Measurements from ENCODE around the gene MAP2K6. TPM values are rescaled to one million over a fixed set of nuclear protein-coding genes. Genes with fewer than 3 reads are reported as not detected.

The MAP2K6 gene
- total and polyA plus RNA-seq, 10 donors: 3.4 to 36.3 (median 10.2) TPM

- H3K4me1 ChIP-seq: peaks cover 0 to 16% (median 0%) of the 10 kb centered on the region in 6 donors
- no peak for DNase-seq
- H3K27ac ChIP-seq: no peak overlapping the region
- no peaks in the 10 kb centered on the region for H3K27me3 ChIP-seq (replicated peaks in 1 of 7)
- H3K36me3 ChIP-seq: no peaks in the 10 kb centered on the region
- TF ChIP-seq POLR2A (IDR thresholded peaks at IDR 0.05): no peak
- TF ChIP-seq CTCF (IDR thresholded peaks at IDR 0.05 in 8 of 11, conservative IDR thresholded peaks at IDR 0.05 in 3 of 11): no peak
- no peak for TF ChIP-seq POLR2AphosphoS5 (IDR thresholded peaks at IDR 0.05)
- no peaks in the 10 kb centered on the region for H3K9me3 ChIP-seq
- no peak overlapping the region for H3K4me3 ChIP-seq
- 83 to 95% (median 93%) methylated on average over 5 of the region's 5 CpGs for WGBS, 5 donors
- intact Hi-C loops (cut with DNase I; ENCODE audit: low total_unique reads): no loop called here
Measured at GRCh38 chr17:69447726-69448125, 33.2 kb downstream of the MAP2K6 start.

GRCh38 chr17:69448431-69449102 lies 34.1 kb downstream of the MAP2K6 start:
- TF ChIP-seq POLR2AphosphoS5 (IDR thresholded peaks at IDR 0.05) (no peak), POLR2A (IDR thresholded peaks at IDR 0.05) (no peak), CTCF (IDR thresholded peaks at IDR 0.05 in 8 of 11, conservative IDR thresholded peaks at IDR 0.05 in 3 of 11) (no peak)
- peak overlapping the region in 1 of 8 donors; percentile 35 for H3K4me3 ChIP-seq
- H3K36me3 ChIP-seq: no peaks in the 10 kb centered on the region
- WGBS, 5 donors: 67 to 83% (median 72%) methylated on average over 16 of the region's 16 CpGs
- H3K27me3 ChIP-seq (replicated peaks in 1 of 7): no peaks in the 10 kb centered on the region
- intact Hi-C loops (cut with DNase I; ENCODE audit: low total_unique reads): no loop called here
- H3K27ac ChIP-seq: no peak overlapping the region
- H3K9me3 ChIP-seq: no peaks in the 10 kb centered on the region
- DNase-seq: no peak
- H3K4me1 ChIP-seq: peaks cover 0 to 16% (median 0%) of the 10 kb centered on the region in 6 donors

- TF ChIP-seq POLR2A (IDR thresholded peaks at IDR 0.05) (no peak), POLR2AphosphoS5 (IDR thresholded peaks at IDR 0.05) (no peak), CTCF (IDR thresholded peaks at IDR 0.05 in 8 of 11, conservative IDR thresholded peaks at IDR 0.05 in 3 of 11) (no peak)
- Histone ChIP-seq H3K36me3 (no peaks in the 10 kb centered on the region), H3K9me3 (no peaks in the 10 kb centered on the region), H3K27ac (no peak overlapping the region), H3K4me1 (peaks cover 0 to 10% (median 0%) of the 10 kb centered on the region in 6 donors), H3K27me3 (replicated peaks in 1 of 7) (no peaks in the 10 kb centered on the region), H3K4me3 (no peak overlapping the region)
- intact Hi-C loops (cut with DNase I; ENCODE audit: low total_unique reads): no loop called here
- no peak for DNase-seq
- WGBS, 5 donors: 91 to 99% (median 93%) methylated on average over 4 of the region's 4 CpGs
Measured at GRCh38 chr17:69450131-69450530, 35.6 kb downstream of the MAP2K6 start.

- H3K27me3 ChIP-seq (replicated peaks in 1 of 7): no peaks in the 10 kb centered on the region
- WGBS, 5 donors: 85 to 94% (median 90%) methylated on average over 7 of the region's 7 CpGs
- no peak for DNase-seq
- TF ChIP-seq POLR2A (IDR thresholded peaks at IDR 0.05): no peak
- TF ChIP-seq CTCF (IDR thresholded peaks at IDR 0.05 in 8 of 11, conservative IDR thresholded peaks at IDR 0.05 in 3 of 11): no peak
- no peak for TF ChIP-seq POLR2AphosphoS5 (IDR thresholded peaks at IDR 0.05)
- intact Hi-C loops (cut with DNase I; ENCODE audit: low total_unique reads): no loop called here
- peaks cover 0 to 7% (median 0%) of the 10 kb centered on the region in 6 donors for H3K4me1 ChIP-seq
- no peaks in the 10 kb centered on the region for H3K36me3 ChIP-seq
- no peak overlapping the region for H3K4me3 ChIP-seq
- H3K9me3 ChIP-seq: no peaks in the 10 kb centered on the region
- H3K27ac ChIP-seq: peak overlapping the region in 1 of 8 donors; percentile 11
Measured at GRCh38 chr17:69450918-69451317, 36.4 kb downstream of the MAP2K6 start.

Data from spleen (tissue), 11 donors.